Common myeloid progenitor, CD34-positive (primary cell): Measurements from ENCODE around the gene YARS1.

Experiments
- CTCF ChIA-PET: fragments of 350-600 bp; sonication (Branson Sonifier 250); formaldehyde crosslinking; loops from one replicate; lab custom pipeline; 2021; ENCODE audit warnings: antibody characterized with exemption; lab: Charles Lee
- POLR2A ChIA-PET: fragments of 350-600 bp; sonication (Branson Sonifier 250); formaldehyde crosslinking; loops from one replicate; lab custom pipeline; 2021; ENCODE audit warnings: antibody characterized with exemption; lab: Charles Lee
- DNase-seq, 3 donors: peaks; one replicate each; pipeline versions ENCODE4 v3.0.0 to v3.0.0-alpha.2; 2013
- H3K27ac ChIP-seq, 2 experiments: 1 replicate in 1 of 2; 2 replicates in 1 of 2; pipeline ENCODE4 v1.7.0; 2013; ENCODE audit warnings: inconsistent platforms in 2 of 2, low read length in 2 of 2, mild to moderate bottlenecking in 2 of 2, low read depth in 1 of 2, moderate library complexity in 1 of 2; ENCODE audit not compliant: severe bottlenecking in 2 of 2, insufficient read depth in 1 of 2, poor library complexity in 1 of 2
- H3K27me3 ChIP-seq, 5 experiments: replicated peaks in 2 of 5; 1 replicate in 3 of 5; 2 replicates in 2 of 5; pipeline versions ENCODE4 v1.6.1 to v1.7.0; 2013; ENCODE audit warnings: low read length in 4 of 5, mild to moderate bottlenecking in 2 of 5, moderate library complexity in 2 of 5, inconsistent platforms in 1 of 5; ENCODE audit not compliant: insufficient read depth in 5 of 5, control insufficient read depth in 4 of 5
- H3K36me3 ChIP-seq, 4 experiments: 1 replicate in 2 of 4; 2 replicates in 2 of 4; pipeline versions ENCODE4 v1.6.1 to v1.7.0; 2013; ENCODE audit warnings: low read length in 3 of 4, control low read depth in 1 of 4, mild to moderate bottlenecking in 1 of 4; ENCODE audit not compliant: control insufficient read depth in 4 of 4, insufficient read depth in 4 of 4
- H3K4me1 ChIP-seq, 4 experiments: 1 replicate in 3 of 4; 2 replicates in 1 of 4; pipeline versions ENCODE4 v1.6.1 to v1.7.1; 2013; ENCODE audit warnings: low read length in 3 of 4, mild to moderate bottlenecking in 3 of 4, control low read depth in 1 of 4, inconsistent platforms in 1 of 4, moderate library complexity in 1 of 4; ENCODE audit not compliant: control insufficient read depth in 4 of 4, insufficient read depth in 4 of 4; ENCODE audit errors: control extremely low read depth in 1 of 4
- H3K4me3 ChIP-seq, 7 experiments: 1 replicate in 4 of 7; 2 replicates in 3 of 7; pipeline versions ENCODE4 v1.5.1 to v1.7.0; 2013; ENCODE audit warnings: mild to moderate bottlenecking in 7 of 7, low read length in 6 of 7, moderate library complexity in 6 of 7, inconsistent platforms in 2 of 7, low read depth in 2 of 7, control low read depth in 1 of 7; ENCODE audit not compliant: insufficient read depth in 4 of 7, control insufficient read depth in 1 of 7; ENCODE audit errors: extremely low read depth in 1 of 7
- H3K9me3 ChIP-seq, 5 experiments: 1 replicate in 4 of 5; 2 replicates in 1 of 5; pipeline versions ENCODE4 v1.6.1 to v1.7.1; 2013; ENCODE audit warnings: low read length in 4 of 5, mild to moderate bottlenecking in 2 of 5, inconsistent platforms in 1 of 5, low read depth in 1 of 5, moderate library complexity in 1 of 5; ENCODE audit not compliant: control insufficient read depth in 4 of 5, insufficient read depth in 2 of 5; ENCODE audit errors: control extremely low read depth in 1 of 5
- WGBS: methylation state at CpG from one replicate; pipeline ENCODE4 v1.1.5; 2013; ENCODE audit not compliant: insufficient coverage; 5-methylcytosine and 5-hydroxymethylcytosine counted together

The YARS1 gene

GRCh38 chr1:32774464-32774808 is 42.7 kb downstream of the YARS1 start:
- Histone ChIP-seq H3K27me3 (no peaks in the 10 kb centered on the region), H3K4me1 (peaks cover 0 to 27% (median 18%) of the 10 kb centered on the region in 4 experiments), H3K9me3 (no peaks in the 10 kb centered on the region), H3K27ac (no peak overlapping the region), H3K36me3 (peaks cover 7 to 66% (median 49%) of the 10 kb centered on the region in 4 experiments), H3K4me3 (peak overlapping the region in 1 of 7 experiments; percentile 4)
- CTCF ChIA-PET, result interaction anchor here (0.6 to 11.8 kb wide), 22 partner anchors 9 to 373 kb away, joined by 3 to 210 read pairs (median 6); no protein-coding TSS in a partner anchor
- no peak for DNase-seq
- POLR2A ChIA-PET, result no interaction called here

- ChIA-PET CTCF (interaction anchor here (1.1 to 11.8 kb wide), 25 partner anchors 9 to 373 kb away, joined by 3 to 210 read pairs (median 5); no protein-coding TSS in a partner anchor), POLR2A (interaction anchor here (1.4 to 1.5 kb wide), 2 partner anchors 25 to 62 kb away, joined by 5 read pairs; no protein-coding TSS in a partner anchor)
- no peaks in the 10 kb centered on the region for H3K27me3 ChIP-seq
- H3K27ac ChIP-seq, result no peak overlapping the region
- peaks cover 0 to 27% (median 18%) of the 10 kb centered on the region in 4 experiments for H3K4me1 ChIP-seq
- DNase-seq, result no peak
- 74% methylated on average over 5 of the region's 7 CpGs for WGBS
- no peaks in the 10 kb centered on the region for H3K9me3 ChIP-seq
- peaks cover 5 to 61% (median 44%) of the 10 kb centered on the region in 4 experiments for H3K36me3 ChIP-seq
- H3K4me3 ChIP-seq, result peak overlapping the region in 1 of 7 experiments; percentile 4
Measured at GRCh38 chr1:32773764-32774463, 43.2 kb downstream of the YARS1 start.

- Histone ChIP-seq H3K36me3 (peaks cover 4 to 63% (median 45%) of the 10 kb centered on the region in 4 experiments), H3K27ac (no peak overlapping the region), H3K9me3 (no peaks in the 10 kb centered on the region), H3K4me1 (peaks cover 0 to 27% (median 18%) of the 10 kb centered on the region in 4 experiments), H3K4me3 (no peak overlapping the region), H3K27me3 (no peaks in the 10 kb centered on the region)
- POLR2A ChIA-PET, result interaction anchor here (1.1 to 1.5 kb wide), 4 partner anchors 9 to 372 kb away, joined by 3 to 5 read pairs (median 4); no protein-coding TSS in a partner anchor
- DNase-seq, result peak; percentile 71 to 79 (median 72)
- 59% methylated on average over 8 of the region's 9 CpGs for WGBS
- CTCF ChIA-PET, result interaction anchor here (1.0 to 11.8 kb wide), 22 partner anchors 10 to 372 kb away, joined by 3 to 210 read pairs (median 8); no protein-coding TSS in a partner anchor
Measured at GRCh38 chr1:32773018-32773763, 44.0 kb downstream of the YARS1 start.

- POLR2A ChIA-PET, result interaction anchor here (1.1 to 1.5 kb wide), 4 partner anchors 10 to 372 kb away, joined by 3 to 5 read pairs (median 4); no protein-coding TSS in a partner anchor
- 96% methylated on average over 5 of the region's 10 CpGs for WGBS
- H3K36me3 ChIP-seq, result peaks cover 4 to 59% (median 41%) of the 10 kb centered on the region in 4 experiments
- H3K9me3 ChIP-seq, result no peaks in the 10 kb centered on the region
- peaks cover 0 to 34% (median 20%) of the 10 kb centered on the region in 4 experiments for H3K4me1 ChIP-seq
- H3K27ac ChIP-seq, result no peak overlapping the region
- no peak for DNase-seq
- H3K27me3 ChIP-seq, result no peaks in the 10 kb centered on the region
- CTCF ChIA-PET, result interaction anchor here (0.9 to 11.8 kb wide), 19 partner anchors 10 to 371 kb away, joined by 3 to 210 read pairs (median 8); no protein-coding TSS in a partner anchor
- no peak overlapping the region for H3K4me3 ChIP-seq
Measured at GRCh38 chr1:32772281-32773017, 44.7 kb downstream of the YARS1 start.

GRCh38 chr1:32771561-32772280 is 45.4 kb downstream of the YARS1 start:
- H3K27me3 ChIP-seq, result no peaks in the 10 kb centered on the region
- no peak overlapping the region for H3K4me3 ChIP-seq
- peaks cover 0 to 41% (median 22%) of the 10 kb centered on the region in 4 experiments for H3K4me1 ChIP-seq
- no peak for DNase-seq
- H3K36me3 ChIP-seq, result peaks cover 4 to 59% (median 39%) of the 10 kb centered on the region in 4 experiments
- no peak overlapping the region for H3K27ac ChIP-seq
- ChIA-PET CTCF (interaction anchor here (0.9 to 11.8 kb wide), 14 partner anchors 10 to 85 kb away, joined by 3 to 210 read pairs (median 8); no protein-coding TSS in a partner anchor), POLR2A (interaction anchor here (1.1 to 1.2 kb wide), 2 partner anchors 11 to 371 kb away, joined by 3 to 4 read pairs; no protein-coding TSS in a partner anchor)
- 97% methylated on average over 28 of the region's 30 CpGs for WGBS
- H3K9me3 ChIP-seq, result no peaks in the 10 kb centered on the region
